ENCODE data around the gene MRPL51.

MRPL51 gene

DNA sequence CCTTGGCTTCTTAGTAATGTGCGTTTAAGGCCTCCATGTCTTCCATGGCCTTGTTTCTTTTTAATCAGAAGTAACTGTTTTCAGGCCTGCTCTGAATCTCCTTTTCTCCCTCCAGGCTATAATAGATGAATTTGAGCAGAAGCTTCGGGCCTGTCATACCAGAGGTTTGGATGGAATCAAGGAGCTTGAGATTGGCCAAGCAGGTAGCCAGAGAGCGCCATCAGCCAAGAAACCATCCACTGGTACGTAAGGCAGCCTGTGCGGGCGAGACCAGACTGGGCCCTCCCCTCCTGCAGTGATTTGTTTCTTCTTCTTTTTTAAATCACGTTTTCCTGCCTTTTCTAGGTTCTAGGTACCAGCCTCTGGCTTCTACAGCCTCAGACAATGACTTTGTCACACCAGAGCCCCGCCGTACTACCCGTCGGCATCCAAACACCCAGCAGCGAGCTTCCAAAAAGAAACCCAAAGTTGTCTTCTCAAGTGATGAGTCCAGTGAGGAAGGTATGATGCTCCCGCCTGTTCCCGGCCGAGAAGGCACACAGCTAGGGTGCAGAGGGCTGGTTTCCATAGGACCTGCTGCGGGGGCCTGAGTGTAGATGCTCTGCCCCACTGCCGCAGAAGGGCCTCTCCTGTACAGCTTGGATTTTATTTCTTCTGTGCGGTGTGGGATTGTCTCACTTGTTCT is 37.7 kb upstream of the MRPL51 start:
- TF ChIP-seq, protein P1, sequence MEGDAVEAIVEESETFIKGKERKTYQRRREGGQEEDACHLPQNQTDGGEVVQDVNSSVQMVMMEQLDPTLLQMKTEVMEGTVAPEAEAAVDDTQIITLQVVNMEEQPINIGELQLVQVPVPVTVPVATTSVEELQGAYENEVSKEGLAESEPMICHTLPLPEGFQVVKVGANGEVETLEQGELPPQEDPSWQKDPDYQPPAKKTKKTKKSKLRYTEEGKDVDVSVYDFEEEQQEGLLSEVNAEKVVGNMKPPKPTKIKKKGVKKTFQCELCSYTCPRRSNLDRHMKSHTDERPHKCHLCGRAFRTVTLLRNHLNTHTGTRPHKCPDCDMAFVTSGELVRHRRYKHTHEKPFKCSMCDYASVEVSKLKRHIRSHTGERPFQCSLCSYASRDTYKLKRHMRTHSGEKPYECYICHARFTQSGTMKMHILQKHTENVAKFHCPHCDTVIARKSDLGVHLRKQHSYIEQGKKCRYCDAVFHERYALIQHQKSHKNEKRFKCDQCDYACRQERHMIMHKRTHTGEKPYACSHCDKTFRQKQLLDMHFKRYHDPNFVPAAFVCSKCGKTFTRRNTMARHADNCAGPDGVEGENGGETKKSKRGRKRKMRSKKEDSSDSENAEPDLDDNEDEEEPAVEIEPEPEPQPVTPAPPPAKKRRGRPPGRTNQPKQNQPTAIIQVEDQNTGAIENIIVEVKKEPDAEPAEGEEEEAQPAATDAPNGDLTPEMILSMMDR (IDR thresholded peaks at IDR 0.05; ENCODE audit: low read length, missing control alignments) = no peak
- no peak overlapping the region for H3K4me3 ChIP-seq (replicated peaks; ENCODE audit: low read depth, low read length)
- DNase-seq (ENCODE audit: low read depth) = no peak

DNA sequence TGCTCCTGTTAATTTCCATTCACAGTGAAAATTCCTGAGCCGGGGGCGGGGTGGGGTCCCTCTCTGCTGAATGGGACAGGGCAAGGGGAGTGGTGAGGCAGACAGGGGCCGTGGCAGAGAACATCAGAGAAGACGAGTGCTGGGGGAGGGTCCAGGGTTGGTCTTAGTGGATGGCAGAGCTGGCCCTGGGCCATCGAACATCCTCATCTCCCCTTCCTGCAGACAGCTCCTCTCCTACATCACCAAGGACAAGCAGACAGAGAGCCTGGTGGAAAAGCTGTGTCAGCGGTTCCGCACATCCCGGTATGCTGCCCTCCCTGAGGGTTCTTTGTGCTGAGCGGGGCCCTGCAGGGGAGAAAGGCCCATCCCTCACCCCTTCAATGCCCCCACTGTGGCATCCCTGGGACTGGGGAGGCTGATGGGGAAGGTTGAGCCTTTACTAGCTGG is 36.3 kb upstream of the MRPL51 start:
- no peak overlapping the region for H3K4me3 ChIP-seq (replicated peaks; ENCODE audit: low read depth, low read length)

DNA sequence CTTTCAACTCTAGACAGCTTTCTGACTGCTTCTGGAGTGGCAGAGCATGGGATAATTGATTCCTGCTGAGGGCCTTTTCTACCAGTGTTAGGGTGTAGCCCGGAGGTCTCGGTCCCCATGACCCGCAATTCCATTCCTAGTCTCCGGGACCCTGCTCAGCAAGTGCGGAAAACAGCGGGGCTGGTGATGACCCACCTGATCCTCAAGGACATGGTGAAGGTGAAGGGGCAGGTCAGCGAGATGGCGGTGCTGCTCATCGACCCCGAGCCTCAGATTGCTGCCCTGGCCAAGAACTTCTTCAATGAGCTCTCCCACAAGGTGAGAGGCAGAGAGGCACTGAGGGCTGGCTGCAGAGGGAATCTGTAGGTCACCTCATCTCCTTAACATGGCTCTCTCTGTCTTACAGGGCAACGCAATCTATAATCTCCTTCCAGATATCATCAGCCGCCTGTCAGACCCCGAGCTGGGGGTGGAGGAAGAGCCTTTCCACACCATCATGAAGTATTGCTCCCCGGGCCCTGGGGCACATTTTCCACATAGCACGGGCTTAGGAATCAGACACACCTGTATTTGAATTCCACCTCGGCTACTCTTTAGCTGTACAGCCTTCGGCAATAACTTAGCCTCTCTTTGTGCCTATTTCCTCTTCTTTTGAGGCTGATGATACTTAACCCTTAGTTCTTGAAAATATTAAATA is 35.6 kb upstream of the MRPL51 start:
- TF ChIP-seq, protein P1 (IDR thresholded peaks at IDR 0.05; ENCODE audit: low read length, missing control alignments) = no peak
- DNase-seq (ENCODE audit: low read depth) = no peak
- H3K4me3 ChIP-seq (replicated peaks; ENCODE audit: low read depth, low read length) = no peak overlapping the region

More for the DNA sequence above, 36.3 kb upstream of the MRPL51 start:
- no peak for DNase-seq (ENCODE audit: low read depth)
- TF ChIP-seq, protein P1 (IDR thresholded peaks at IDR 0.05; ENCODE audit: low read length, missing control alignments) = no peak

DNA sequence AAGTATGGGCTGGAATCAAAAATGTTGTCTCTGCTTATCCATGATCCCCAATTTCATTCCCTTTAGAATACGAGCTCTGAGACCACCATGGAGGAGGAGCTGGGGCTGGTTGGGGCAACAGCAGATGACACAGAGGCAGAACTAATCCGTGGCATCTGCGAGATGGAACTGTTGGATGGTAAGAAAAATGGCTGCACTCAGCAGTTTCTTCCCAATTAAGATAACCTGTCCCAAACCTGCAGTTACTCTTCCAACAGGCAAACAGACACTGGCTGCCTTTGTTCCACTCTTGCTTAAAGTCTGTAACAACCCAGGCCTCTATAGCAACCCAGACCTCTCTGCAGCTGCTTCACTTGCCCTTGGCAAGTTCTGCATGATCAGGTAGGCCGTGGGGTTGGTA is 34.6 kb upstream of the MRPL51 start:
- no peak for DNase-seq (ENCODE audit: low read depth)
- H3K4me3 ChIP-seq (replicated peaks; ENCODE audit: low read depth, low read length) = no peak overlapping the region
- TF ChIP-seq, protein P1 (IDR thresholded peaks at IDR 0.05; ENCODE audit: low read length, missing control alignments) = no peak

DNA sequence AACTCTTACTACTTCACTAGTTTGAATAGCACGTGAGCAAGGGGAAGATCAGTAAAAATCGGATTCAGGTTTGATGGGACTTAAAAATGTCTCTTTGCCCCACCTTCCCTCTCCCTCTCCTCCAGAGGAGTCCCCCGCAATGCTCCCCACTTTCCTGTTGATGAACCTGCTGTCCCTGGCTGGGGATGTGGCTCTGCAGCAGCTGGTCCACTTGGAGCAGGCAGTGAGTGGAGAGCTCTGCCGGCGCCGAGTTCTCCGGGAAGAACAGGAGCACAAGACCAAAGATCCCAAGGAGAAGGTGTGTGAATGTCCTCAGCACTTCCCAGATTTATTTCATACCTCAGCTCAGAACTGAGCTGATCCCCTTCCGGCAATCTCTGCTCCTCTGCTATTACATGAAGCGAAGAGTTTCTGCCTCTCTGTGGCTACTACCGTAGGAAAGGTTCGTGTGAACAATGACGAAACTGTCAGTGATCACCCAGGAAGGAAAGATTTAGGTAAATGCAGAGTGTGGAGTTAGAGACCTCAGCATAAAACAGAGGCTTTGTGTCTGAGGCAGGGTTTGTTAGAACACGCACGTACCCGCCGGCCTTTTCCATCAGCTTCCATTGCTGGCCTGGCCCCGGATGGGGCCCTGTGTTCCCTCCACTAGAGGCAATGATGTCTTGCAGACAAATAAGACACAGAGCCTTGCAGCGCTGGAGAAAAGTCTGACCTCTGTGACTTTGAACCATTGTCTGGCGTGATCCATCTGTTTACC is 33.9 kb upstream of the MRPL51 start:
- TF ChIP-seq, protein P1 (IDR thresholded peaks at IDR 0.05; ENCODE audit: low read length, missing control alignments) = no peak
- H3K4me3 ChIP-seq (replicated peaks; ENCODE audit: low read depth, low read length) = no peak overlapping the region
- no peak for DNase-seq (ENCODE audit: low read depth)

DNA sequence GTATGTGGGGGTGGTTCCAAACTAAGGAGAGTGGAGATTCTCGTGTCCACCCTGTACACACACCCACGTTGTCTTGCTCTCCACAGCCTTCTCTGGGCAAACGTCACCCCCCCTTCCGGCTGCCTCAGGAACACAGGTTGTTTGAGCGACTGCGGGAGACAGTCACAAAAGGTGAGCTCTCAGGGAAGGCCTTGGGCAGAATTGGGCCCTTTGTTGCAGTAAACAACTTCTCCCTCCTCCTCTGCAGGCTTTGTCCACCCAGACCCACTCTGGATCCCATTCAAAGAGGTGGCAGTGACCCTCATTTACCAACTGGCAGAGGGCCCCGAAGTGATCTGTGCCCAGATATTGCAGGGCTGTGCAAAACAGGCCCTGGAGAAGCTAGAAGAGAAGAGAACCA is 33.1 kb upstream of the MRPL51 start:
- no peak for DNase-seq (ENCODE audit: low read depth)
- TF ChIP-seq, protein P1 (IDR thresholded peaks at IDR 0.05; ENCODE audit: low read length, missing control alignments) = no peak
- H3K4me3 ChIP-seq (replicated peaks; ENCODE audit: low read depth, low read length) = no peak overlapping the region

Measured in fibroblast of pulmonary artery (primary cell).